ENCODE data around the gene METTL4. TPM values are rescaled to one million over a fixed set of nuclear protein-coding genes. Genes with fewer than 3 reads are reported as not detected.

Gene METTL4
- polyA plus RNA-seq, 1 donor from 2014 or later: 12.7 TPM

DNA sequence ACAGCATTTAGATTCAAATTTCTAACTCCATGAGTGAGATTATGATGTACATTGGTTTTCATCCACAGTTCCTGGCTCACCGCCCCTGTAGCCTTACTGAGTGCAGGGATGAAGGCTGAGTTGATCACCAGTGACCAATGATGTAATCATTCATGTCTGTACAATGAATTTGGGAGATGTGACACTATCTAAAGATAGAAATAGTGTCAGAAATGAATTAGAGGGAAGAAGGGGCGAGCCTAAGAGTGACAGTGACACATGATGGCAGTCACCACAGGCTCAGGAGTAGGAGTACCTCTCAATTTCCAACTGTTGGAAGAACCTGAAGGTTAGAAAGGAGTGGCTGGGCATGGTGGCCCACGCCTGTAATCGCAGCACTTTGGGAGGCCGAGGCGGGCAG, 3.2 kb downstream of the METTL4 start:
- Histone ChIP-seq H3K27me3 (ENCODE audit: insufficient read depth, low read depth, low read length) (no peaks in the 10 kb centered on the region), H3K79me2 (replicated peaks; ENCODE audit: insufficient read depth, low read length) (peaks cover 22% of the 10 kb centered on the region)
- TF ChIP-seq, protein P1, sequence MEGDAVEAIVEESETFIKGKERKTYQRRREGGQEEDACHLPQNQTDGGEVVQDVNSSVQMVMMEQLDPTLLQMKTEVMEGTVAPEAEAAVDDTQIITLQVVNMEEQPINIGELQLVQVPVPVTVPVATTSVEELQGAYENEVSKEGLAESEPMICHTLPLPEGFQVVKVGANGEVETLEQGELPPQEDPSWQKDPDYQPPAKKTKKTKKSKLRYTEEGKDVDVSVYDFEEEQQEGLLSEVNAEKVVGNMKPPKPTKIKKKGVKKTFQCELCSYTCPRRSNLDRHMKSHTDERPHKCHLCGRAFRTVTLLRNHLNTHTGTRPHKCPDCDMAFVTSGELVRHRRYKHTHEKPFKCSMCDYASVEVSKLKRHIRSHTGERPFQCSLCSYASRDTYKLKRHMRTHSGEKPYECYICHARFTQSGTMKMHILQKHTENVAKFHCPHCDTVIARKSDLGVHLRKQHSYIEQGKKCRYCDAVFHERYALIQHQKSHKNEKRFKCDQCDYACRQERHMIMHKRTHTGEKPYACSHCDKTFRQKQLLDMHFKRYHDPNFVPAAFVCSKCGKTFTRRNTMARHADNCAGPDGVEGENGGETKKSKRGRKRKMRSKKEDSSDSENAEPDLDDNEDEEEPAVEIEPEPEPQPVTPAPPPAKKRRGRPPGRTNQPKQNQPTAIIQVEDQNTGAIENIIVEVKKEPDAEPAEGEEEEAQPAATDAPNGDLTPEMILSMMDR (IDR thresholded peaks at IDR 0.05; ENCODE audit: poor library complexity, severe bottlenecking): no peak
- no peak for TF ChIP-seq MXI1 (conservative IDR thresholded peaks at IDR 0.05; ENCODE audit: poor library complexity, severe bottlenecking)
- TF ChIP-seq, protein P2, sequence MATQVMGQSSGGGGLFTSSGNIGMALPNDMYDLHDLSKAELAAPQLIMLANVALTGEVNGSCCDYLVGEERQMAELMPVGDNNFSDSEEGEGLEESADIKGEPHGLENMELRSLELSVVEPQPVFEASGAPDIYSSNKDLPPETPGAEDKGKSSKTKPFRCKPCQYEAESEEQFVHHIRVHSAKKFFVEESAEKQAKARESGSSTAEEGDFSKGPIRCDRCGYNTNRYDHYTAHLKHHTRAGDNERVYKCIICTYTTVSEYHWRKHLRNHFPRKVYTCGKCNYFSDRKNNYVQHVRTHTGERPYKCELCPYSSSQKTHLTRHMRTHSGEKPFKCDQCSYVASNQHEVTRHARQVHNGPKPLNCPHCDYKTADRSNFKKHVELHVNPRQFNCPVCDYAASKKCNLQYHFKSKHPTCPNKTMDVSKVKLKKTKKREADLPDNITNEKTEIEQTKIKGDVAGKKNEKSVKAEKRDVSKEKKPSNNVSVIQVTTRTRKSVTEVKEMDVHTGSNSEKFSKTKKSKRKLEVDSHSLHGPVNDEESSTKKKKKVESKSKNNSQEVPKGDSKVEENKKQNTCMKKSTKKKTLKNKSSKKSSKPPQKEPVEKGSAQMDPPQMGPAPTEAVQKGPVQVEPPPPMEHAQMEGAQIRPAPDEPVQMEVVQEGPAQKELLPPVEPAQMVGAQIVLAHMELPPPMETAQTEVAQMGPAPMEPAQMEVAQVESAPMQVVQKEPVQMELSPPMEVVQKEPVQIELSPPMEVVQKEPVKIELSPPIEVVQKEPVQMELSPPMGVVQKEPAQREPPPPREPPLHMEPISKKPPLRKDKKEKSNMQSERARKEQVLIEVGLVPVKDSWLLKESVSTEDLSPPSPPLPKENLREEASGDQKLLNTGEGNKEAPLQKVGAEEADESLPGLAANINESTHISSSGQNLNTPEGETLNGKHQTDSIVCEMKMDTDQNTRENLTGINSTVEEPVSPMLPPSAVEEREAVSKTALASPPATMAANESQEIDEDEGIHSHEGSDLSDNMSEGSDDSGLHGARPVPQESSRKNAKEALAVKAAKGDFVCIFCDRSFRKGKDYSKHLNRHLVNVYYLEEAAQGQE (IDR thresholded peaks at IDR 0.05; ENCODE audit: borderline replicate concordance): no peak
- no peak for TF ChIP-seq POLR2AphosphoS5 (IDR thresholded peaks at IDR 0.05)
- no peak for TF ChIP-seq EP300 (conservative IDR thresholded peaks at IDR 0.05; ENCODE audit: poor library complexity, severe bottlenecking)
- TF ChIP-seq EZH2 (IDR thresholded peaks at IDR 0.05; ENCODE audit: borderline replicate concordance, insufficient read depth, low read length, poor library complexity, severe bottlenecking): no peak
- no peak for TF ChIP-seq TAF1 (IDR thresholded peaks at IDR 0.05; ENCODE audit: low read depth)
- TF ChIP-seq RAD21 (conservative IDR thresholded peaks at IDR 0.05): no peak
- no peak for TF ChIP-seq SMC3 (conservative IDR thresholded peaks at IDR 0.05; ENCODE audit: poor library complexity)

DNA sequence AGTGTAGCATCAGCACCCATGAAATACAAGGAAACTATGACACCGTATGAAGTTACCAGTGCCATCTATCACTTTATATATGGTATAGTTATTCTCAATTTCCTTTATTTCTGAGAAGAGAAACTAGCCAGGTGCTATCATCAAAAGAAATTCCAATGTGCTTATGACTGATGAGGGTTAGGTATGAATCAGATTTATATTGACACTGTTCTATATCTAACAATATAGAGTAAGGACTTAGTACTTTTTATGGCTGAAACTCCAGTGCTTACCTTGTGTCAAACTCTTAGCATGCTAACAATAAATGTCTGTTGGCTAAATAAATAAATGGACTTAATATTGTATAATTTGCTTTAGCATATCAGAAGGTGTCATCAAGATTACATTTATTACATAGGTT, 6.9 kb downstream of the METTL4 start:
- Histone ChIP-seq H4K20me1 (ENCODE audit: insufficient read depth) (no peaks in the 10 kb centered on the region), H3K79me2 (replicated peaks; ENCODE audit: insufficient read depth, low read length) (no peaks in the 10 kb centered on the region), H3K9me3 (ENCODE audit: low read length) (no peaks in the 10 kb centered on the region), H3K9ac (ENCODE audit: low read length) (no peak overlapping the region), H2AFZ (ENCODE audit: low read depth, low read length) (no peak overlapping the region), H3K4me3 (ENCODE audit: low read length) (no peak overlapping the region), H3K9me2 (ENCODE audit: insufficient read depth, low read length) (no peaks in the 10 kb centered on the region), H3K36me3 (ENCODE audit: insufficient read depth, low read length) (no peaks in the 10 kb centered on the region), H3K4me2 (ENCODE audit: low read length) (no peak overlapping the region), H3F3A (ENCODE audit: insufficient read depth, low read length, poor library complexity, severe bottlenecking) (no peaks in the 10 kb centered on the region), H3K27me3 (ENCODE audit: insufficient read depth, low read depth, low read length) (no peaks in the 10 kb centered on the region), H3K27ac (ENCODE audit: low read length) (no peak overlapping the region)
- TF ChIP-seq RAD21 (conservative IDR thresholded peaks at IDR 0.05): no peak
- TF ChIP-seq, protein P1 (IDR thresholded peaks at IDR 0.05; ENCODE audit: poor library complexity, severe bottlenecking): no peak
- no peak for TF ChIP-seq SMC3 (conservative IDR thresholded peaks at IDR 0.05; ENCODE audit: poor library complexity)
- no peak for TF ChIP-seq POLR2AphosphoS5 (IDR thresholded peaks at IDR 0.05)
- TF ChIP-seq EZH2 (IDR thresholded peaks at IDR 0.05; ENCODE audit: borderline replicate concordance, insufficient read depth, low read length, poor library complexity, severe bottlenecking): no peak
- no peak for TF ChIP-seq EP300 (conservative IDR thresholded peaks at IDR 0.05; ENCODE audit: poor library complexity, severe bottlenecking)
- no peak for TF ChIP-seq MXI1 (conservative IDR thresholded peaks at IDR 0.05; ENCODE audit: poor library complexity, severe bottlenecking)

More for the DNA sequence above, 3.2 kb downstream of the METTL4 start:
- H3K4me3 ChIP-seq (ENCODE audit: low read length): no peak overlapping the region
- no peaks in the 10 kb centered on the region for H3F3A ChIP-seq (ENCODE audit: insufficient read depth, low read length, poor library complexity, severe bottlenecking)
- H3K4me2 ChIP-seq (ENCODE audit: low read length): no peak overlapping the region
- no peaks in the 10 kb centered on the region for H3K36me3 ChIP-seq (ENCODE audit: insufficient read depth, low read length)
- H3K9me2 ChIP-seq (ENCODE audit: insufficient read depth, low read length): no peaks in the 10 kb centered on the region
- no peak overlapping the region for H2AFZ ChIP-seq (ENCODE audit: low read depth, low read length)
- H4K20me1 ChIP-seq (ENCODE audit: insufficient read depth): no peaks in the 10 kb centered on the region
- H3K9me3 ChIP-seq (ENCODE audit: low read length): no peaks in the 10 kb centered on the region
- no peak overlapping the region for H3K9ac ChIP-seq (ENCODE audit: low read length)
- H3K27ac ChIP-seq (ENCODE audit: low read length): no peak overlapping the region

All from neural cell (in vitro differentiated cells).